Tibial nerve (tissue), 4 donors: ENCODE results near the gene CARMIL1. TPM values are rescaled to one million over a fixed set of nuclear protein-coding genes. Genes with fewer than 3 reads are reported as not detected.

Source experiments
- DNase-seq, 2 donors: peaks; one replicate each; pipeline ENCODE4 v3.0.0-alpha.2; 2019; ENCODE audit warnings: low spot score in 2 of 2
- H3K27ac ChIP-seq, 4 donors: fragments of 200-600 bp; sonication (generic) in 3 of 4; one replicate each; pipeline ENCODE4 v1.5.1; 2017 to 2019; ENCODE audit warnings: mild to moderate bottlenecking in 1 of 4
- H3K27me3 ChIP-seq, 2 donors: fragments of 200-600 bp; sonication (generic) in 1 of 2; one replicate each; pipeline versions ENCODE4 v1.5.1 to v1.6.0; 2017 to 2019
- H3K36me3 ChIP-seq, 3 donors: fragments of 200-600 bp; sonication (generic); one replicate each; pipeline ENCODE4 v1.5.1; 2018 to 2019
- H3K4me1 ChIP-seq, 4 donors: fragments of 200-600 bp; sonication (generic) in 3 of 4; one replicate each; pipeline ENCODE4 v1.5.1; 2017 to 2019
- H3K4me3 ChIP-seq, 4 donors: fragments of 200-600 bp; sonication (generic) in 3 of 4; one replicate each; pipeline ENCODE4 v1.5.1; 2017 to 2019; ENCODE audit warnings: mild to moderate bottlenecking in 1 of 4, moderate library complexity in 1 of 4
- H3K9me3 ChIP-seq, 4 donors: fragments of 200-600 bp; sonication (generic) in 3 of 4; one replicate each; pipeline ENCODE4 v1.5.1; 2017 to 2019
- CTCF ChIP-seq, 5 experiments: fragments of 200-600 bp in 3 of 5; fragments of 450-650 bp in 2 of 5; sonication (generic) in 3 of 5; IDR thresholded peaks; one replicate each; pipeline ENCODE4 v1.5.1; 2016 to 2019; ENCODE audit warnings: antibody characterized with exemption in 5 of 5, mild to moderate bottlenecking in 3 of 5, moderate library complexity in 2 of 5
- EP300 ChIP-seq, 2 donors: sonication (generic); formaldehyde crosslinking; IDR thresholded peaks; one replicate each; pipeline ENCODE4 v1.6.1; 2017; ENCODE audit warnings: antibody characterized with exemption in 2 of 2, mild to moderate bottlenecking in 1 of 2
- POLR2A ChIP-seq, 2 donors: fragments of 450-650 bp; IDR thresholded peaks; one replicate each; pipeline ENCODE4 v1.6.1; 2017; ENCODE audit warnings: antibody characterized with exemption in 2 of 2, mild to moderate bottlenecking in 2 of 2, moderate library complexity in 2 of 2
- WGBS, 2 donors: methylation state at CpG; one replicate each; pipeline ENCODE4 v1.1.5; 2018; 5-methylcytosine and 5-hydroxymethylcytosine counted together
- total RNA-seq, 4 donors: library from RNA; depleted of rRNA; stranded (reverse); fragments of >200 nt; gene quantifications; one replicate each; pipeline ENCODE4 v1.1.0, GENCODE V29; 2016

CARMIL1 gene
- total RNA-seq, 4 donors from 2014 or later = 29.1 to 43.5 (median 34.1) TPM

GRCh38 chr6:25641940-25642666, 362.9 kb downstream of the CARMIL1 start:
- Histone ChIP-seq H3K36me3 (no peaks in the 10 kb centered on the region), H3K27ac (no peak overlapping the region), H3K4me1 (no peaks in the 10 kb centered on the region), H3K27me3 (no peaks in the 10 kb centered on the region), H3K9me3 (peaks cover 0 to 4% (median 0%) of the 10 kb centered on the region in 4 donors), H3K4me3 (no peak overlapping the region)
- no peak for DNase-seq
- TF ChIP-seq EP300 (IDR thresholded peaks at IDR 0.05) (no peak), CTCF (IDR thresholded peaks at IDR 0.05) (no peak), POLR2A (IDR thresholded peaks at IDR 0.05) (no peak)
- 86 to 95% methylated on average over 3 of the region's 3 CpGs for WGBS, 2 donors

- DNase-seq = no peak
- H3K36me3 ChIP-seq = no peaks in the 10 kb centered on the region
- peaks cover 0 to 4% (median 0%) of the 10 kb centered on the region in 4 donors for H3K9me3 ChIP-seq
- H3K27ac ChIP-seq = no peak overlapping the region
- no peaks in the 10 kb centered on the region for H3K27me3 ChIP-seq
- TF ChIP-seq CTCF (IDR thresholded peaks at IDR 0.05) (no peak), POLR2A (IDR thresholded peaks at IDR 0.05) (no peak), EP300 (IDR thresholded peaks at IDR 0.05) (no peak)
- H3K4me3 ChIP-seq = no peak overlapping the region
- no peaks in the 10 kb centered on the region for H3K4me1 ChIP-seq
- WGBS, 2 donors = 69 to 74% methylated on average over 3 of the region's 3 CpGs
Measured at GRCh38 chr6:25642667-25643328, 363.6 kb downstream of the CARMIL1 start.

- H3K4me3 ChIP-seq = no peak overlapping the region
- no peak overlapping the region for H3K27ac ChIP-seq
- H3K36me3 ChIP-seq = no peaks in the 10 kb centered on the region
- WGBS, 2 donors = 40 to 47% methylated on average over 4 of the region's 4 CpGs
- peaks cover 0 to 4% (median 0%) of the 10 kb centered on the region in 4 donors for H3K9me3 ChIP-seq
- peaks cover 0 to 1% of the 10 kb centered on the region in 2 donors for H3K27me3 ChIP-seq
- H3K4me1 ChIP-seq = no peaks in the 10 kb centered on the region
- TF ChIP-seq CTCF (IDR thresholded peaks at IDR 0.05) (no peak), POLR2A (IDR thresholded peaks at IDR 0.05) (no peak), EP300 (IDR thresholded peaks at IDR 0.05) (no peak)
- DNase-seq = no peak
Measured at GRCh38 chr6:25645916-25646315, 366.7 kb downstream of the CARMIL1 start.

- no peak overlapping the region for H3K4me3 ChIP-seq
- peaks cover 0 to 30% of the 10 kb centered on the region in 2 donors for H3K27me3 ChIP-seq
- no peak overlapping the region for H3K27ac ChIP-seq
- WGBS, 2 donors = 29 to 52% methylated on average over 1 of the region's 1 CpG
- DNase-seq = no peak
- TF ChIP-seq CTCF (IDR thresholded peaks at IDR 0.05) (no peak), EP300 (IDR thresholded peaks at IDR 0.05) (no peak), POLR2A (IDR thresholded peaks at IDR 0.05) (no peak)
- no peaks in the 10 kb centered on the region for H3K36me3 ChIP-seq
- H3K4me1 ChIP-seq = no peaks in the 10 kb centered on the region
- peaks cover 0 to 4% (median 0%) of the 10 kb centered on the region in 4 donors for H3K9me3 ChIP-seq
Measured at GRCh38 chr6:25649611-25650010, 370.4 kb downstream of the CARMIL1 start.

GRCh38 chr6:25652007-25652515, 372.9 kb downstream of the CARMIL1 start, which contains the start of gene SCGN:
Gene SCGN, plus strand, starts transcription at chr6:25652215. Its CDS starts 189 bp downstream, at chr6:25652404.
- no peaks in the 10 kb centered on the region for H3K36me3 ChIP-seq
- no peaks in the 10 kb centered on the region for H3K9me3 ChIP-seq
- peak; percentile 17 to 39 for DNase-seq
- 5% methylated on average over 32 to 35 of the region's 35 CpGs for WGBS, 2 donors
- H3K4me1 ChIP-seq = no peaks in the 10 kb centered on the region
- no peak within 1 kb of the TSS for H3K4me3 ChIP-seq
- H3K27me3 ChIP-seq = peaks cover 0 to 30% of the 10 kb centered on the region in 2 donors
- H3K27ac ChIP-seq = no peak within 1 kb of the TSS
- TF ChIP-seq EP300 (IDR thresholded peaks at IDR 0.05) (no peak), POLR2A (IDR thresholded peaks at IDR 0.05) (no peak), CTCF (IDR thresholded peaks at IDR 0.05) (no peak)
